ENCODE measurements around the gene KPNB1.

DNA sequence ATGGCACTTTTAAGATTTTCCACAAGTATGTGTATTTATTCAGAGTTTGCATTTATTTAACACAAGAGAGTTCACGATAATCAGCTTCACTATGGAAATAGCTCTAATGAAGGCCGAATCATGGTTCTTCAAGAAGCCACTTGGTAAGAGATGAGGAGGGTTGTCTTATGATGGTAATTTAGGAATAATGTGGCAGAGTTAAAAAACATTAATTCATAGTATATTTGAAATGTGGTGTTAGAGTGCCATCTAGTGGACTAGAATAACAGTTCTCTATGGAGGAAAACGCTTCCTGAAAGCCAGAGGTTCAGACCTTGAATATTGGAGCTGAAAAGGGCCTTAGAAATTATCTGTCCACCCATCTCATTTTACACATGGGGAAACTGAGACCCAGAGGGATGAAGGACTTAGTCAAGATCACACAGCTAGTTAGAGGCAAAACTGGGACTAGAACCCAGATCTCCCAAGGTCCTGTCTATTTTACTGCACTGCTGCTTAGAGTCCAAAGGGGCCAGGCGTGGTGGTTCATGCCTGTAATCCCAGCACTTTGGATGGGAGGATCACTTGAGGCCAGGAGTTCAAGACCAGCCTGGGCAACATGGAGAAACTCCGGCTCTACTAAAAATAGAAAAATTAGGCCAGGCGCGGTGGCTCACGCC is 33.8 kb upstream of the KPNB1 start:
- TF ChIP-seq, protein P1, sequence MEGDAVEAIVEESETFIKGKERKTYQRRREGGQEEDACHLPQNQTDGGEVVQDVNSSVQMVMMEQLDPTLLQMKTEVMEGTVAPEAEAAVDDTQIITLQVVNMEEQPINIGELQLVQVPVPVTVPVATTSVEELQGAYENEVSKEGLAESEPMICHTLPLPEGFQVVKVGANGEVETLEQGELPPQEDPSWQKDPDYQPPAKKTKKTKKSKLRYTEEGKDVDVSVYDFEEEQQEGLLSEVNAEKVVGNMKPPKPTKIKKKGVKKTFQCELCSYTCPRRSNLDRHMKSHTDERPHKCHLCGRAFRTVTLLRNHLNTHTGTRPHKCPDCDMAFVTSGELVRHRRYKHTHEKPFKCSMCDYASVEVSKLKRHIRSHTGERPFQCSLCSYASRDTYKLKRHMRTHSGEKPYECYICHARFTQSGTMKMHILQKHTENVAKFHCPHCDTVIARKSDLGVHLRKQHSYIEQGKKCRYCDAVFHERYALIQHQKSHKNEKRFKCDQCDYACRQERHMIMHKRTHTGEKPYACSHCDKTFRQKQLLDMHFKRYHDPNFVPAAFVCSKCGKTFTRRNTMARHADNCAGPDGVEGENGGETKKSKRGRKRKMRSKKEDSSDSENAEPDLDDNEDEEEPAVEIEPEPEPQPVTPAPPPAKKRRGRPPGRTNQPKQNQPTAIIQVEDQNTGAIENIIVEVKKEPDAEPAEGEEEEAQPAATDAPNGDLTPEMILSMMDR (IDR thresholded peaks at IDR 0.05), result peak; percentile 60 to 78 (median 73)
- no peak for TF ChIP-seq POLR2A (IDR thresholded peaks at IDR 0.05)

Data from uterus (tissue), 2 donors.